ENCODE data around the gene DPH6. TPM values are rescaled to one million over a fixed set of nuclear protein-coding genes. Genes with fewer than 3 reads are reported as not detected.

DPH6 gene
- total and polyA plus RNA-seq, 7 donors: 5.5 to 26.0 (median 18.0) TPM

DNA sequence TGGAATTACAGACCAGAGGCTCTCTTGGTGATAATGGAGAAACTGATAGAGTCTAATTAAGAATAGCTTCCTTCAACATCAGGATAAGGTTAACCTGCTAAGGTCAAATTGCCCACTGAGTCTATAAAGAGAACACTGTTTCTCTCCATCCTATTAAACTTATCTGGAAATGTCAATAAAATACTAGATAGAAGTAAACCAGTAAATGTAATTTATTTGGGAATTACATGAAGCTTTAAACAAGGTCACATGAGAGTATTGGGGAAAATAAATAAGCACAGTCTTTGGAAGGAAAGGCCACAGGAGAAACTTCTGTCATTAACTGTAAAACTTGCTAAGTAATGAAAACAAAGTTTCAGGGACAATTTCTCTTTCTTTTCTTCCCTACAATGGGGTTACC is 118.5 kb downstream of the DPH6 start:
- intact Hi-C loops (cut with DNase I): no loop called here
- H3K4me3 ChIP-seq: no peak overlapping the region
- H3K4me1 ChIP-seq: no peaks in the 10 kb centered on the region
- no peak overlapping the region for H3K27ac ChIP-seq
- H3K36me3 ChIP-seq (ENCODE audit: insufficient read depth in 1 of 2, low read depth in 1 of 2): no peaks in the 10 kb centered on the region
- ATAC-seq (no peak), DNase-seq (no peak)
- no peaks in the 10 kb centered on the region for H3K27me3 ChIP-seq (ENCODE audit: insufficient read depth in 3 of 3, low read length in 2 of 3)
- TF ChIP-seq, protein P1, sequence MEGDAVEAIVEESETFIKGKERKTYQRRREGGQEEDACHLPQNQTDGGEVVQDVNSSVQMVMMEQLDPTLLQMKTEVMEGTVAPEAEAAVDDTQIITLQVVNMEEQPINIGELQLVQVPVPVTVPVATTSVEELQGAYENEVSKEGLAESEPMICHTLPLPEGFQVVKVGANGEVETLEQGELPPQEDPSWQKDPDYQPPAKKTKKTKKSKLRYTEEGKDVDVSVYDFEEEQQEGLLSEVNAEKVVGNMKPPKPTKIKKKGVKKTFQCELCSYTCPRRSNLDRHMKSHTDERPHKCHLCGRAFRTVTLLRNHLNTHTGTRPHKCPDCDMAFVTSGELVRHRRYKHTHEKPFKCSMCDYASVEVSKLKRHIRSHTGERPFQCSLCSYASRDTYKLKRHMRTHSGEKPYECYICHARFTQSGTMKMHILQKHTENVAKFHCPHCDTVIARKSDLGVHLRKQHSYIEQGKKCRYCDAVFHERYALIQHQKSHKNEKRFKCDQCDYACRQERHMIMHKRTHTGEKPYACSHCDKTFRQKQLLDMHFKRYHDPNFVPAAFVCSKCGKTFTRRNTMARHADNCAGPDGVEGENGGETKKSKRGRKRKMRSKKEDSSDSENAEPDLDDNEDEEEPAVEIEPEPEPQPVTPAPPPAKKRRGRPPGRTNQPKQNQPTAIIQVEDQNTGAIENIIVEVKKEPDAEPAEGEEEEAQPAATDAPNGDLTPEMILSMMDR (IDR thresholded peaks at IDR 0.05): no peak
- H3K9me3 ChIP-seq: peaks cover 6% of the 10 kb centered on the region

DNA sequence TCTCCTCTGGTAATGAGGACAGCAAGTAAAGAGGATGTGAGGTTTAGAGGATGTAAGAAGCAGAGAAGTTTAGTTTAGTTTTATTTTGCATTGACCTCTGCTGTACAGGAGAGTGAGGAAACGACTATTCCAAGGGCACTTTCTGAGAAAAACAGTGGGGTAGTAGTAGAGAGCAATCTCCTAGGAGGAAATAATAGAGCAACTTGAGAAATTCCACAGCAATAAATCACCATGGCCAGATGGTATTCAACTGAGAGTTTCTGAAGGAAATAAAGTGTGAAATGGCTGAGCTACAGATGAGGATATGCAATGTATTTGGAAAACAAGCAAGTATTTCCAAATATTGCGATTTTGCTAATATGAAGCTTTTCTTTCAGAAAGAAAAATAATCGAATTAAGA is 118.9 kb downstream of the DPH6 start:
- no peak for DNase-seq
- no peak overlapping the region for H3K27ac ChIP-seq
- no peak for ATAC-seq
- no peaks in the 10 kb centered on the region for H3K4me1 ChIP-seq
- peaks cover 6% of the 10 kb centered on the region for H3K9me3 ChIP-seq
- intact Hi-C loops (cut with DNase I): no loop called here
- no peak overlapping the region for H3K4me3 ChIP-seq
- no peaks in the 10 kb centered on the region for H3K27me3 ChIP-seq (ENCODE audit: insufficient read depth in 3 of 3, low read length in 2 of 3)
- WGBS, 3 donors: 62 to 70% (median 66%) methylated on average over 3 of the region's 3 CpGs
- TF ChIP-seq, protein P1 (IDR thresholded peaks at IDR 0.05): no peak
- no peaks in the 10 kb centered on the region for H3K36me3 ChIP-seq (ENCODE audit: insufficient read depth in 1 of 2, low read depth in 1 of 2)

DNA sequence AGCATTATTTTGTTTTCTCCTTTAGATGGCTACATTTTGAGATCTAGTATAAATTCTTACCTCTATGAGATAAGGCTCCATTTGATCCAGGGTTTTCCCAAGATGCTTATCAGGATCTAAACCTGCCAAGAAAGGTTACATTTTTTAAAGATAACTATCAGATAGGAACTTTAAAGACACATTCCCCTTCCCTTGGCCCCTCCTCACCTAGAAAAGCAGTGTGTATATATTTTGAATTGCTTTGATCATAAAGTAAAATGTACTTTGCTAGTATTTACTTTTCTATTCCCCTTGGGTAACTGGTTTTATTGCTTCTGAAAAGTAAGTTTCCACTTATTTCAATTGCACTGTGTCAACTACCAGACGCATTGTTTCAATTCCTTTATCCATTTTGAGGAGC is 135.2 kb downstream of the DPH6 start:
- H3K27ac ChIP-seq: no peak overlapping the region
- H3K4me3 ChIP-seq: no peak overlapping the region
- no peaks in the 10 kb centered on the region for H3K27me3 ChIP-seq (ENCODE audit: insufficient read depth in 3 of 3, low read length in 2 of 3)
- H3K4me1 ChIP-seq: no peaks in the 10 kb centered on the region
- ATAC-seq: no peak
- TF ChIP-seq, protein P1 (IDR thresholded peaks at IDR 0.05): no peak
- intact Hi-C loops (cut with DNase I): no loop called here
- DNase-seq: no peak
- WGBS, 3 donors: 90 to 97% (median 91%) methylated on average over 1 of the region's 1 CpG
- H3K36me3 ChIP-seq (ENCODE audit: insufficient read depth in 1 of 2, low read depth in 1 of 2): no peaks in the 10 kb centered on the region
- no peaks in the 10 kb centered on the region for H3K9me3 ChIP-seq

DNA sequence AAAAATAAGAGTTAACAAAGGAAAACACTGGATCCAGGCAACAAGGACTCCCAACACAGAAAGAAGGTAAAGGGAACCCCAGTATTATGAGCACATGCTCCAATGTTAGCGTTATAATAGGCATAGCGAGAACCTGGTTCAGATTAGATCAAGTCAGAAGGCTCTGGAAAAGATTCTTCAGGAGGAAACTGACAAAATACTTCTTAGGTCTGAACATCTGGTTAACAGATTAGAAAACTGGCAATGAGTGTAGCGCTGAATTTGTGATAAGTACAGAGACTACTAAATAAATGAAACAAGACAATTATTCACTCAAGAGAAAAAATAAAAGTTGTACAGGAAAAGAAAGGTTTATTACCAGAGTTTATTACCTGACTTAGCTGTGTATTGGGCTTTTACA is 146.1 kb downstream of the DPH6 start:
- Histone ChIP-seq H3K4me1 (no peaks in the 10 kb centered on the region), H3K4me3 (no peak overlapping the region), H3K36me3 (ENCODE audit: insufficient read depth in 1 of 2, low read depth in 1 of 2) (peaks cover 0 to 6% of the 10 kb centered on the region in 2 donors), H3K27ac (no peak overlapping the region), H3K27me3 (ENCODE audit: insufficient read depth in 3 of 3, low read length in 2 of 3) (no peaks in the 10 kb centered on the region), H3K9me3 (no peaks in the 10 kb centered on the region)
- ATAC-seq (no peak), DNase-seq (no peak)
- 83 to 90% (median 87%) methylated on average over 3 of the region's 3 CpGs for WGBS, 3 donors
- intact Hi-C loops (cut with DNase I): no loop called here
- TF ChIP-seq, protein P1 (IDR thresholded peaks at IDR 0.05): no peak

DNA sequence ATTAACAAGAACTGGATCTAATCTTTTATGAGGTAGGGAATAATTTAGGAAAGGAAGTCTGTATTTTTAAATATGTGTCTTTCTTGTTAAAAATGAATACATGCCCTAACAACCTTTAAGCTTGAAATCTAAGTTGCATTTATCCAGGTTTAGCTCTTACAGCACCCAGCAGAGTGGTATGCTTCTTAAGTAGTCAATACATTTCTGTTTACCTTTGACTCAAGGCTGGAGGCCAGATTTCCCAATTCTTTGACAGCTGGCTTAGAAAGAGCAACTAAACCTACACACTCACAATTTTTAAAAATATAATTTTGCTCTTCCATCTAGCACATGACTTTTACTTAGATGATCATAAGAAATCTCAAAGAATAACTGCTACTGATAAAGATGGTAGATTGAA is 148.9 kb downstream of the DPH6 start:
- peaks cover 0 to 5% of the 10 kb centered on the region in 2 donors for H3K36me3 ChIP-seq (ENCODE audit: insufficient read depth in 1 of 2, low read depth in 1 of 2)
- H3K27ac ChIP-seq: no peak overlapping the region
- DNase-seq: no peak
- H3K27me3 ChIP-seq (ENCODE audit: insufficient read depth in 3 of 3, low read length in 2 of 3): no peaks in the 10 kb centered on the region
- intact Hi-C loops (cut with DNase I): no loop called here
- H3K9me3 ChIP-seq: no peaks in the 10 kb centered on the region
- no peaks in the 10 kb centered on the region for H3K4me1 ChIP-seq
- TF ChIP-seq, protein P1 (IDR thresholded peaks at IDR 0.05): no peak
- no peak overlapping the region for H3K4me3 ChIP-seq
- ATAC-seq: no peak

Measured in psoas muscle (tissue), 8 donors.